IMR-90 (cell line): ENCODE results near the gene TLR3.

ENCODE experiments used
- MAFK ChIP-seq: IDR thresholded peaks from 2 replicates; pipeline ENCODE4 v1.6.1; 2012; ENCODE audit warnings: low read depth, low read length, improper control_type of control experiment
- MAZ ChIP-seq: IDR thresholded peaks from 2 replicates; pipeline ENCODE4 v1.6.1; 2012; ENCODE audit warnings: low read depth, mild to moderate bottlenecking, low read length, improper control_type of control experiment, moderate library complexity, borderline replicate concordance
- POLR2A ChIP-seq: IDR thresholded peaks from 2 replicates; pipeline ENCODE4 v1.6.1; 2012; ENCODE audit warnings: mild to moderate bottlenecking, low read depth, low read length
- RAD21 ChIP-seq: IDR thresholded peaks from 2 replicates; pipeline ENCODE4 v1.6.1; 2012; ENCODE audit warnings: low read length, improper control_type of control experiment
- SMC3 ChIP-seq: fragments of 150-350 bp; IDR thresholded peaks from 2 replicates; pipeline ENCODE4 v1.6.1; 2016; ENCODE audit warnings: low read depth, mild to moderate bottlenecking, antibody characterized with exemption, low read length, moderate library complexity
- TF ChIP-seq, protein P1 (sequence below): conservative IDR thresholded peaks from 2 replicates; pipeline ENCODE4 v1.5.1; 2012; ENCODE audit warnings: mild to moderate bottlenecking, low read depth, low read length, improper control_type of control experiment
- TF ChIP-seq, protein P2 (sequence below): fragments of 150-350 bp; IDR thresholded peaks from 2 replicates; pipeline ENCODE4 v1.6.1; 2017; ENCODE audit warnings: mild to moderate bottlenecking, antibody characterized with exemption, low read length, low read depth

DNA sequence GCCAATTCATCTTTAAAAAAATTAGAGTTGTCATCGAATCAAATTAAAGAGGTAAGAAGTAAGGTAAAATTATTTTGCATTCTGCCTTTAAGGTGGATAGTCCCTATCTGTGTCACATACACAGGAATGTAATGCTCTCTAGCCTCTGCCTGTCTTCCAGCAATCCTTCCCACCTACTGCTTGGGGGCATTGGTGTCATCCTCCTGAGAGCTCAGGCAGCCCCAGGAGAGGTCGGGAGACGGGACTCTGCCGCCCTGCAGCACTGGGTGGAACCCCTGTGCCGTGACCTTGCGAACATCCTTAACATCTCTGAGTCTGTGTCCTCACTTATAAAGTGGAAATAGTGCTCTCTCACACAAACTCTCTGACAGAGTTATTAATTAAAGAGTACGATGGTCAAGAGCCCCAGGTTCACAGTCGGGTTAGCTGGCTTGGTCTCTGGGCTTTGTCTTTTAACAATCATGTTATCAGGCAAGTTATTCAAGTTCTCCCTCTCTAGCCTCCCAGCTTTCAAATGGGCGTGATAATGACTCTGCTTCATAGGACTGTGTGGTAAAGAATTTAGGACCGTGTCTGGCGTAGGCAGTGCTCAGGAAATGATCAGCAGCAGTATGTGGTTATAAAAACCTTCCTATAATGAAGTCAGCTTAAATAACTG lies 10.2 kb downstream of the TLR3 start:
- TF ChIP-seq, protein P1, sequence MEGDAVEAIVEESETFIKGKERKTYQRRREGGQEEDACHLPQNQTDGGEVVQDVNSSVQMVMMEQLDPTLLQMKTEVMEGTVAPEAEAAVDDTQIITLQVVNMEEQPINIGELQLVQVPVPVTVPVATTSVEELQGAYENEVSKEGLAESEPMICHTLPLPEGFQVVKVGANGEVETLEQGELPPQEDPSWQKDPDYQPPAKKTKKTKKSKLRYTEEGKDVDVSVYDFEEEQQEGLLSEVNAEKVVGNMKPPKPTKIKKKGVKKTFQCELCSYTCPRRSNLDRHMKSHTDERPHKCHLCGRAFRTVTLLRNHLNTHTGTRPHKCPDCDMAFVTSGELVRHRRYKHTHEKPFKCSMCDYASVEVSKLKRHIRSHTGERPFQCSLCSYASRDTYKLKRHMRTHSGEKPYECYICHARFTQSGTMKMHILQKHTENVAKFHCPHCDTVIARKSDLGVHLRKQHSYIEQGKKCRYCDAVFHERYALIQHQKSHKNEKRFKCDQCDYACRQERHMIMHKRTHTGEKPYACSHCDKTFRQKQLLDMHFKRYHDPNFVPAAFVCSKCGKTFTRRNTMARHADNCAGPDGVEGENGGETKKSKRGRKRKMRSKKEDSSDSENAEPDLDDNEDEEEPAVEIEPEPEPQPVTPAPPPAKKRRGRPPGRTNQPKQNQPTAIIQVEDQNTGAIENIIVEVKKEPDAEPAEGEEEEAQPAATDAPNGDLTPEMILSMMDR, result no peak
- no peak for TF ChIP-seq POLR2A
- no peak for TF ChIP-seq MAZ
- no peak for TF ChIP-seq MAFK
- TF ChIP-seq SMC3, result no peak
- TF ChIP-seq RAD21, result no peak
- TF ChIP-seq, protein P2, sequence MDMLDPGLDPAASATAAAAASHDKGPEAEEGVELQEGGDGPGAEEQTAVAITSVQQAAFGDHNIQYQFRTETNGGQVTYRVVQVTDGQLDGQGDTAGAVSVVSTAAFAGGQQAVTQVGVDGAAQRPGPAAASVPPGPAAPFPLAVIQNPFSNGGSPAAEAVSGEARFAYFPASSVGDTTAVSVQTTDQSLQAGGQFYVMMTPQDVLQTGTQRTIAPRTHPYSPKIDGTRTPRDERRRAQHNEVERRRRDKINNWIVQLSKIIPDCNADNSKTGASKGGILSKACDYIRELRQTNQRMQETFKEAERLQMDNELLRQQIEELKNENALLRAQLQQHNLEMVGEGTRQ, result no peak
